ENCODE data around the gene DNAH2.

DNA sequence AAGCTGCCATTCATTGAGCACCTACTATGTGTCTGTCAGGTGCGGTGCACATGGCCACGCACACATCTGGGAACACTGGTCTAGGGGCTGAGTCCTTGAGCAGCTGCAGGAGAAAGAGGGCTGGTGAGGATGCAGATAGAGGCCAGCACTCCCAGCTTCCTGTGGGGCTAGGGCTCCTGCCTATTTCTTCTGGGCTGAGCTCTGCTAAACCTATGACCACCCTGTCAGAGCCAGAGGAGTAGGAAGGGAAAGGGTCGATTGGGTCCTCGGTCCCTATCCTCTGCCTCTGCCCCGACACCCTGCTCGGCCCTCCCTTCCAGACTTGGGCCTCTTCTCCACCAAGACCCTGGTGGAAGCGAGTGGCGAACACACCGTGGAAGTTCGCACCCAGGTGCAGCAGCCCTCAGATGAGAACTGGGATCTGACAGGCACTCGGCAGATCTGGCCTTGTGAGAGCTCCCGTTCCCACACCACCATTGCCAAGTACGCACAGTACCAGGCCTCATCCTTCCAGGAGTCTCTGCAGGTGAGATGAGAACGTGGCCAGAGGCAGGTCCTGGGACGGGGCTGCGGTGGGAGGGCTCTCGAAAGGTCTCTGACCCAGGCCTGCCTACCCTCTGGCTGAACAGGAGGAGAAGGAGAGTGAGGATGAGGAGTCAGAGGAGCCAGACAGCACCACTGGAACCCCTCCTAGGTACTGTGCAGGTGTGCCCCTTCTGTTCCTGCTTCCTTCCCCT lies 133.3 kb downstream of the DNAH2 start:
- no peak for TF ChIP-seq POLR2AphosphoS5 (IDR thresholded peaks at IDR 0.05; ENCODE audit: low read depth, low read length)
- peak; percentile 10; the same call in 1 of the 2 replicates for TF ChIP-seq POLR2A (IDR thresholded peaks at IDR 0.05; ENCODE audit: low read depth, low read length)
